GM23248 (cell line): ENCODE results near the gene MRPL27. TPM values are rescaled to one million over a fixed set of nuclear protein-coding genes. Genes with fewer than 3 reads are reported as not detected.
"Not testable (repeated sequence)": the region's sequence is repeated elsewhere in the genome, so short reads cannot be mapped to it uniquely, and the experiment has no call there.

ENCODE experiments used
- DNase-seq: peaks from one replicate; pipeline ENCODE4 v3.0.0-alpha.2; 2015
- H2AFZ ChIP-seq: fragments of 200-600 bp; sonication (generic); 2 replicates; pipeline ENCODE4 v1.6.1; 2016; ENCODE audit warnings: antibody characterized with exemption
- H3F3A ChIP-seq: fragments of 200-600 bp; sonication (generic); 2 replicates; pipeline ENCODE4 v1.6.1; 2016; ENCODE audit warnings: mild to moderate bottlenecking, antibody characterized with exemption, mixed run types; ENCODE audit not compliant: insufficient read depth
- H3K27ac ChIP-seq: fragments of 200-600 bp; sonication (generic); 2 replicates; pipeline ENCODE4 v1.5.1; 2016; ENCODE audit warnings: mild to moderate bottlenecking
- H3K27me3 ChIP-seq: fragments of 200-600 bp; sonication (generic); replicated peaks from 2 replicates; pipeline ENCODE4 v1.6.1; 2016; ENCODE audit warnings: mild to moderate bottlenecking; ENCODE audit not compliant: insufficient read depth
- H3K36me3 ChIP-seq: fragments of 200-600 bp; sonication (generic); 2 replicates; pipeline ENCODE4 v1.6.1; 2016; ENCODE audit warnings: low read depth, mild to moderate bottlenecking
- H3K4me1 ChIP-seq: fragments of 200-600 bp; sonication (generic); 2 replicates; pipeline ENCODE4 v1.6.1; 2016; ENCODE audit warnings: mild to moderate bottlenecking; ENCODE audit not compliant: insufficient read depth
- H3K4me2 ChIP-seq: fragments of 200-600 bp; sonication (generic); one replicate; pipeline ENCODE4 v1.6.1; 2016; ENCODE audit warnings: mild to moderate bottlenecking; ENCODE audit not compliant: unreplicated experiment
- H3K4me3 ChIP-seq: fragments of 200-600 bp; sonication (generic); 2 replicates; pipeline ENCODE4 v1.5.1; 2016; ENCODE audit warnings: mild to moderate bottlenecking
- H3K79me2 ChIP-seq: fragments of 200-600 bp; sonication (generic); 2 replicates; pipeline ENCODE4 v1.6.1; 2016; ENCODE audit warnings: mild to moderate bottlenecking; ENCODE audit not compliant: insufficient read depth
- H3K9ac ChIP-seq: fragments of 200-600 bp; sonication (generic); 2 replicates; pipeline ENCODE4 v1.6.1; 2016; ENCODE audit warnings: mild to moderate bottlenecking
- H3K9me2 ChIP-seq: fragments of 200-600 bp; sonication (generic); 2 replicates; pipeline ENCODE4 v1.6.1; 2016; ENCODE audit warnings: mixed run types, mild to moderate bottlenecking, moderate library complexity; ENCODE audit not compliant: insufficient read depth
- H3K9me3 ChIP-seq: fragments of 200-600 bp; sonication (generic); one replicate; pipeline ENCODE4 v1.6.1; 2017; ENCODE audit warnings: low read depth
- H4K20me1 ChIP-seq: fragments of 200-600 bp; sonication (generic); 2 replicates; pipeline ENCODE4 v1.6.0; 2016; ENCODE audit not compliant: insufficient read depth
- EZH2 ChIP-seq: fragments of 200-600 bp; sonication (generic); IDR thresholded peaks from 2 replicates; pipeline ENCODE4 v1.6.1; 2018; ENCODE audit warnings: antibody characterized with exemption, mild to moderate bottlenecking; ENCODE audit not compliant: insufficient read depth, poor library complexity, severe bottlenecking
- EZH2phosphoT487 ChIP-seq: fragments of 200-600 bp; sonication (generic); IDR thresholded peaks from 2 replicates; pipeline ENCODE4 v1.6.1; 2018; ENCODE audit warnings: antibody characterized with exemption, moderate library complexity, mild to moderate bottlenecking, low read depth; ENCODE audit not compliant: insufficient read depth
- WGBS, 2 experiments: methylation state at CpG; one replicate each; pipeline ENCODE4 v1.1.6; 2015 to 2017; ENCODE audit warnings: low lambda C conversion rate in 2 of 2, low coverage in 1 of 2; ENCODE audit errors: missing lambda C conversion rate in 2 of 2; 5-methylcytosine and 5-hydroxymethylcytosine counted together
- in situ Hi-C: fragments of 300-500 bp; cut with MboI; formaldehyde crosslinking; loops from 2 replicates; pipeline ENCODE4 v1.15.0; 2020
- polyA plus RNA-seq: library from polyadenylated mRNA; unstranded; fragments of >200 nt; fragmentation: Nextera tagmentation; extraction: Ambion mirVana; gene quantifications from 2 replicates; pipeline ENCODE4 v1.2.1, GENCODE V29; 2016
- total RNA-seq: library from RNA; depleted of rRNA; stranded (reverse); fragments of >200 nt; shearing (Covaris generic); gene quantifications from 2 replicates; pipeline ENCODE4 v1.2.3, GENCODE V29; 2014

MRPL27 gene
- total and polyA plus RNA-seq, 2 experiments from 2014 or later, result 49.3 to 120 TPM

GRCh38 chr17:50414808-50415207 is 41.8 kb upstream of the MRPL27 start:
- no peak overlapping the region for H2AFZ ChIP-seq
- no peaks in the 10 kb centered on the region for H3K79me2 ChIP-seq
- no peaks in the 10 kb centered on the region for H3F3A ChIP-seq
- no peak overlapping the region for H3K27ac ChIP-seq
- no peaks in the 10 kb centered on the region for H4K20me1 ChIP-seq
- in situ Hi-C loops, result no loop called here
- no peaks in the 10 kb centered on the region; the same call in 1 of the 2 replicates for H3K27me3 ChIP-seq
- WGBS, 2 experiments, result 55 to 59% methylated on average over 3 of the region's 3 CpGs
- no peaks in the 10 kb centered on the region for H3K36me3 ChIP-seq
- peak; percentile 8 for DNase-seq
- no peak for TF ChIP-seq EZH2phosphoT487
- TF ChIP-seq EZH2, result no peak
- H3K9me2 ChIP-seq, result no peaks in the 10 kb centered on the region
- no peaks in the 10 kb centered on the region for H3K4me1 ChIP-seq
- no peak overlapping the region for H3K4me2 ChIP-seq
- no peaks in the 10 kb centered on the region for H3K9me3 ChIP-seq
- no peak overlapping the region for H3K4me3 ChIP-seq
- H3K9ac ChIP-seq, result no peak overlapping the region

GRCh38 chr17:50412188-50412732 is 39.3 kb upstream of the MRPL27 start:
- Histone ChIP-seq H3F3A (no peaks in the 10 kb centered on the region), H2AFZ (no peak overlapping the region), H3K79me2 (no peaks in the 10 kb centered on the region), H3K4me1 (no peaks in the 10 kb centered on the region), H3K9me2 (no peaks in the 10 kb centered on the region), H4K20me1 (no peaks in the 10 kb centered on the region), H3K4me3 (no peak overlapping the region), H3K27me3 (no peaks in the 10 kb centered on the region; the same call in 1 of the 2 replicates), H3K27ac (no peak overlapping the region), H3K4me2 (no peak overlapping the region), H3K36me3 (no peaks in the 10 kb centered on the region), H3K9ac (no peak overlapping the region), H3K9me3 (no peaks in the 10 kb centered on the region)
- in situ Hi-C loops, result no loop called here
- WGBS, 2 experiments, result 87 to 90% methylated on average over 4 of the region's 4 CpGs
- TF ChIP-seq EZH2 (no peak), EZH2phosphoT487 (no peak)
- no peak for DNase-seq

DNA sequence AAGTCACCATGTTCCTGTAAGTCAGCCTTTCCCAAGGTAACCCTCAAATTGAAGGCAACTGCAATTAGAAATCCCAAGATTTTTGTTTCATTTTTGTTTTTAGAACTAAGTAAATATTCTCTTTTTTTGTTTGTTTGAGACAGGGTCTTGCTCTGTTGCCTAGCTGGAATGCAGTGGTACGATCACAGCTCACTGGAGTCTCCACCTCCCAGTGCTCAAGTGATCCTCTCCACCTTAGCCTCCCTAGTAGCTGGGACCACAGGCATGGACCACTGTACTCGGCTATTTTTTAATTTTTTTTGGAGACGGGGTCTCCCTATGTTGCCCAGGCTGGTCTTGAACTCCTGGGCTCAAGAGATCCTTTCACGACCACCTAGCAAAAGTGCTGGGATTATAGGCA is 34.9 kb upstream of the MRPL27 start:
- H3K27me3 ChIP-seq, result peaks cover 5% of the 10 kb centered on the region; the same call in 1 of the 2 replicates
- no peaks in the 10 kb centered on the region for H3K4me1 ChIP-seq
- WGBS, 2 experiments, result 65 to 66% methylated on average over 4 of the region's 4 CpGs
- no peak overlapping the region for H3K4me3 ChIP-seq
- TF ChIP-seq EZH2 (no peak), EZH2phosphoT487 (no peak)
- in situ Hi-C loops, result no loop called here
- H4K20me1 ChIP-seq, result no peaks in the 10 kb centered on the region
- no peaks in the 10 kb centered on the region for H3K36me3 ChIP-seq
- H3K4me2 ChIP-seq, result no peak overlapping the region
- DNase-seq, result no peak
- no peaks in the 10 kb centered on the region for H3K9me2 ChIP-seq
- H3K27ac ChIP-seq, result no peak overlapping the region
- H3K9ac ChIP-seq, result no peak overlapping the region
- H3K79me2 ChIP-seq, result no peaks in the 10 kb centered on the region
- no peak overlapping the region for H2AFZ ChIP-seq
- no peaks in the 10 kb centered on the region for H3F3A ChIP-seq
- no peaks in the 10 kb centered on the region for H3K9me3 ChIP-seq

- Histone ChIP-seq H3K9me3 (no peaks in the 10 kb centered on the region), H3K4me2 (no peak overlapping the region), H4K20me1 (no peaks in the 10 kb centered on the region), H2AFZ (no peak overlapping the region), H3K4me1 (no peaks in the 10 kb centered on the region), H3K9me2 (no peaks in the 10 kb centered on the region), H3K9ac (no peak overlapping the region), H3K79me2 (no peaks in the 10 kb centered on the region), H3K27me3 (peaks cover 5% of the 10 kb centered on the region; the same call in 1 of the 2 replicates), H3K4me3 (no peak overlapping the region), H3K36me3 (no peaks in the 10 kb centered on the region), H3K27ac (no peak overlapping the region), H3F3A (no peaks in the 10 kb centered on the region)
- DNase-seq, result no peak
- in situ Hi-C loops, result no loop called here
- TF ChIP-seq EZH2, result no peak
- TF ChIP-seq EZH2phosphoT487, result no peak
- 57 to 65% methylated on average over 5 of the region's 5 CpGs for WGBS, 2 experiments
Observed at GRCh38 chr17:50406578-50406977, 33.6 kb upstream of the MRPL27 start.

GRCh38 chr17:50405351-50405750 is 32.4 kb upstream of the MRPL27 start:
- H2AFZ ChIP-seq, H3K9me3 ChIP-seq, in situ Hi-C loops, H3K4me3 ChIP-seq, H3K4me2 ChIP-seq, H3K27ac ChIP-seq, H3K79me2 ChIP-seq, H3K27me3 ChIP-seq, H3K4me1 ChIP-seq, H3K9ac ChIP-seq, H4K20me1 ChIP-seq, DNase-seq, H3K36me3 ChIP-seq, H3F3A ChIP-seq, H3K9me2 ChIP-seq: not testable (repeated sequence)
- WGBS, 2 experiments, result 53 to 55% methylated on average over 4 of the region's 4 CpGs

GRCh38 chr17:50399591-50399990 is 26.6 kb upstream of the MRPL27 start:
- DNase-seq, H3K36me3 ChIP-seq, in situ Hi-C loops, H2AFZ ChIP-seq, H3K27ac ChIP-seq, H3F3A ChIP-seq, H3K9me2 ChIP-seq, H3K9ac ChIP-seq, H3K9me3 ChIP-seq, H3K27me3 ChIP-seq, H4K20me1 ChIP-seq, H3K4me2 ChIP-seq, H3K4me3 ChIP-seq: not testable (repeated sequence)
- WGBS, 2 experiments, result 79 to 84% methylated on average over 8 of the region's 8 CpGs
- Histone ChIP-seq H3K4me1 (peaks cover 15% of the 10 kb centered on the region), H3K79me2 (peaks cover 27% of the 10 kb centered on the region)

GRCh38 chr17:50398672-50399071 is 25.7 kb upstream of the MRPL27 start:
- H2AFZ ChIP-seq, H3K9ac ChIP-seq, H3K4me3 ChIP-seq, H3K4me2 ChIP-seq, H3K27ac ChIP-seq, H4K20me1 ChIP-seq, DNase-seq, H3F3A ChIP-seq, H3K9me3 ChIP-seq, H3K27me3 ChIP-seq, in situ Hi-C loops, H3K9me2 ChIP-seq: not testable (repeated sequence)
- Histone ChIP-seq H3K36me3 (peaks cover 13% of the 10 kb centered on the region), H3K4me1 (peaks cover 18% of the 10 kb centered on the region), H3K79me2 (peaks cover 37% of the 10 kb centered on the region)
- 69 to 78% methylated on average over 3 of the region's 3 CpGs for WGBS, 2 experiments
